T47D (cell line): ENCODE results near the gene FBH1.
"Not testable (repeated sequence)": the region's sequence is repeated elsewhere in the genome, so short reads cannot be mapped to it uniquely, and the experiment has no call there.

Experiments
- DNase-seq, 2 experiments: peaks; one replicate each; pipeline versions ENCODE4 v3.0.0 to v3.0.0-alpha.2; 2011 to 2012; ENCODE audit warnings: low read depth in 1 of 2, low spot score in 1 of 2
- JUND ChIP-seq: IDR thresholded peaks from 2 replicates; pipeline ENCODE4 v1.6.1; 2012; ENCODE audit warnings: low read depth
- in situ Hi-C: cut with HindIII; loops from 2 replicates; pipeline ENCODE4 v1.10.0; 2016; ENCODE audit warnings: low sequenced_read_pairs, low pct_unique_long_range_greater_than_20kb

The FBH1 gene

DNA sequence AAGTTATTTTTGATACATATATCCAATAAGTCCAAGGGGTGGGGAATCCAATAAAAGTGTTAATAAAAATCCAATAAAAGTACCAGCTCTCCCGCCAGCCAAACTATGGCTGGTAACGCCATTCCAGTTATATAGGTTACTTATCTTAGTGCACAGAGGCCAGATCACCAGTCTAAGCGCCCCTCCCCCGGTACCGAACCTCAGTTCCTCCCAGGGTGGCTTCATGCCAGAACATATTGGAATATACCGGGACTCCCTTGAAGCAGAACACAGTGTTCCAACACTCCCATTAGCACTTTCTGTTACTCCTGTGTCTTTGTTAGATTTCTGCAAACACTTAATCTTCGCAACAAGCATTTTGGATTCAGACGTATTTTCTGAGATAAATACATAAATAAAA lies 7.5 kb downstream of the FBH1 start:
- DNase-seq, result no peak
- in situ Hi-C loops, result no loop called here
- TF ChIP-seq JUND, result no peak

DNA sequence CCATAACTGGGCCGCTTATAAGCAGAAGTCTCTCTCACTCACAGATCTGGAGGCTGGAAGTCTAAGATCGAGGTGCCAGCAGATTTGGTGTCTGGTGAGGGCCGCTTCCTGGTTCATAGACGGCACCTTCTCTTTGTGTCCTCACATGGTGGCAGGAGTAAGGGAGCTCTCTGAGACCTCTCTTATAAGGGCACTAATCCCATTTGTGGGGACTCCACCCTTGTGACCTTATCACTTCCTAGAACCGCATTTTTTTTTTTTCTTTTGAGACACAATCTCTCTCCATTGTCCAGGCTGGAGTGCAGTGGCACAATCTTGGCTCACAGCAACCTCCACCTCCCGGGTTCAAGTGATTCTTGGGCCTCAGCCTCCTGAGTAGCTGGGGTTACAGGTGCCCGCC lies 8.1 kb downstream of the FBH1 start:
- TF ChIP-seq JUND, result no peak

DNA sequence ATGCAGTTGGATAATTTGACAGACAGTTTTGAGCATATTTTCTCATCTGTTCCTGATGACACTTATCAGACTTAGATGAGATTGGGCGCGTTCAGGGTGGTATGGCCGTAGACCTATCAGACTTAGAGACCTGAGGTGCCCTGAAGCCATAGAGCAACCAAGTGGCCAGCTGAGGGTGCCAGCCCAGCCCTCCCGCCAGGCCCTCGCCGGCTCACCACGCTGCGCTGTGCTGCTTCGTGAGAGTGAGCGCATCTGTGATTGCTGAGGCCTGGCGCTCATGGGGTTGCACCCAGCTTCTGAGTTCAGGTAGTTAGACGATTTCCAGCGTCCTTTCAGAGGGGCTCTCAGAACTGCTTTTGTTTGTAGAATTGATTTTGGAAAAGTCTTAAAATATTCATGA lies 10.2 kb downstream of the FBH1 start:
- in situ Hi-C loops, result no loop called here
- no peak for DNase-seq
- TF ChIP-seq JUND, result no peak

More for the DNA sequence above, 8.1 kb downstream of the FBH1 start:
- in situ Hi-C loops, result no loop called here
- DNase-seq, result no peak

DNA sequence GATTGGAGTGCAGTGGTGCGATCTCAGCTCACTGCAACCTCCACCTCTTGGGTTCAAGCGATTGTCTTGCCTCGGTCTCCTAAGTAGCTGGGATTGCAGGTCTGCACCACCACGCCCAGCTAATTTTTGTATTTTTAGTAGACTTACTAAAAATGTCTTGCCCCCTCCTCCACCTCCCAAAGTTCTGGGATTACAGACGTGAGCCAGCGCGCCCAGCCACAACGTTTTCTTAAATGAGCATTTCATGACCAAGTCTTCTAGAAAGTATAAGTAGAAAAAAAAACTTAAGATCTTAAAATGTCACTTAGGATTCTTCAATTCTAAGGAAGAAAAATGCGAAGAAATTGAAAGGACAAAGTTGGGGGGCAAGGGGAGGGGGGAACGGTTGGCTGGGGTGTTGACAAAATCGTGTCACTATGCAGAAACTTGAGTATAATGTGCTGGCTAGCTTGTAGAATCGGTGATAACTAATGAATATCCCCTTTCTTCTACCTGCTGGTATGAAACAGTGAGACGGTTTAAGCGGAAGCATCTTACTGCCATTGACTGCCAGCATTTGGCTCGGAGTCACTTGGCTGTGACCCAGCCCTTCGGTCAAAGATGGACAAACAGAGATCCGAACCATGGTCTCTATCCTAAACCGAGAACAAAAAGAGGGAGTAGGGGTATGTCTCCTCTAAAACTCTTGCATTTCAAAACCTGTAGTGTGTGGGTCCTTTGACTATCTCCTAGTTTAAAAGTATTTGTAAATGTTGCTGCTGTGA lies 12.7 kb downstream of the FBH1 start:
- no peak for DNase-seq
- in situ Hi-C loops, result no loop called here
- TF ChIP-seq JUND, result no peak

DNA sequence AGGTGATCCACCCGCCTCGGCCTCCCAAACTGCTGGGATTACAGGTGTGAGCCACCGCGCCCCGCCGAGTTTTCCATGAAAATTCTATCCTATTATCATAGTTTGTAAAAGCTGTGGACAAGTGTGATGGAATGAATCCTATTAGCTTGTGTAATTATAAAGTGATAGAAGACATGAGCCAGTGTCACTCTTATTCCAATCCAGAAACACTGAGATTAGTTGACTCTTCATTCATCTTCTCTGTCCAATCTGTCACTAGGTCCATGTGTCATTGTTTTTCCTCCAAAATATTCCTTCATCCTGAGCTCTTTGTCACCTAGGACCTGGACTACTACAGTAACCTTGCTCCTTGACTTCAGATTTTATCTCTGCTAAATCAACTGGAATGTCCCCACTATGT lies 13.5 kb downstream of the FBH1 start:
- TF ChIP-seq JUND, result no peak
- no peak for DNase-seq
- in situ Hi-C loops, result no loop called here

DNA sequence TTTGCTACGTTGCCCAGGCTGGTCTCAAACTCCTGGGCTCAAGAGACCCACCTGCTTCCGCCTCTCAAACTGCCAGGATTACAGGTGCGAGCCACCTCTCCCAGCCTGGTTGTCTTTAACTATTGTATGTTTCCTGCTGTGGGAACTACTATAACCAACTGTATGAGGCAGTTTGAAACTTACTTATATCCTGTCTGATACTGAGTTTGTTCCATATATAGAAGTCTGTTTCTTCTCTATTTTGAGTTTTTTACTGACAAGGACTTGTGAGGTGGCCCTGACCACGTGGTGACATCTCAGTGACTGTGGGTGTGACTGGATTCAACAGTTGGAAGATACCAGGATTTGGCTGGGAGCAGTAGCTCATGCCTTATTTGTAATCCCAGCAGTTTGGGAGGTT lies 14.2 kb downstream of the FBH1 start:
- no peak for DNase-seq
- in situ Hi-C loops, result no loop called here
- no peak for TF ChIP-seq JUND

GRCh38 chr10:5905854-5906507 lies 15.9 kb downstream of the FBH1 start:
- TF ChIP-seq JUND, result no peak
- in situ Hi-C loops, result no loop called here

DNA sequence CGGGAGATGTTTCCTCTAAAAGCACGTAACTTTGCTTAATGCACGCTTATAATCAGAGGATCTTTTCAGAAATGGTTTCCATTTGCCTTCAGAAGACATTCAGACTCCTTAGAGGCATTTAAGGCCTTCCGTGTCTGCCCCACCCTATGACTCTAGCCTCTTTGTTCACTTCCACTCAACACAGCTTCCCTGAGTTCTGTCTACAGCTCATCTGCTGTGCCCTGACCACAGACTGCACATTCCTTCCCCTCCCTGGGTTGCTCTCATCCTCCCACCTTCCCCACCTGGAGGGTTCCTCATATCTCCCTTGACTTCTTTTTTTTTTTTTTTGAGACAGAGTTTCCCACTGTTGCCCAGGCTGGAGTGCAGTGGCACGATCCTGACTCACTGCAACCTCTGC lies 16.6 kb downstream of the FBH1 start:
- in situ Hi-C loops, result no loop called here
- no peak for DNase-seq
- no peak for TF ChIP-seq JUND

More at GRCh38 chr10:5905854-5906507, 15.9 kb downstream of the FBH1 start:
- DNase-seq, result no peak

DNA sequence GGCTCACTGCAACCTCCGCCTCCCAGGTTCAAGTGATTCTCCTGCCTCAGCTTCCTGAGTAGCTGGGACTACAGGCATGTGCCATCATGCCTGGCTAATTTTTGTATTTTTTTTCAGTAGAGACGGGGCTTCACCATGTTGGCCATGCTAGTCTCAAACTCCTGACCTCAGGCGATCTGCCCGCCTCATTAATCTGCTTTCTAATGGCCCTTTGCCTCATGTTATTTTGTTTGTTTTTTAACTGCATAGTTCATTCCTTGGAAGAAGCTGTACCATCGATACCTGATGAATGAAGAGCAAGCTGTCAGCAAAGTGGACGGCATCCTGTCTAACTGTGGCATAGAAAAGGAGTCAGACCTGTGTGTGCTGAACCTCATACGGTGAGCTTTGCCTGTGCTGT lies 18.6 kb downstream of the FBH1 start:
- DNase-seq, in situ Hi-C loops: not testable (repeated sequence)

DNA sequence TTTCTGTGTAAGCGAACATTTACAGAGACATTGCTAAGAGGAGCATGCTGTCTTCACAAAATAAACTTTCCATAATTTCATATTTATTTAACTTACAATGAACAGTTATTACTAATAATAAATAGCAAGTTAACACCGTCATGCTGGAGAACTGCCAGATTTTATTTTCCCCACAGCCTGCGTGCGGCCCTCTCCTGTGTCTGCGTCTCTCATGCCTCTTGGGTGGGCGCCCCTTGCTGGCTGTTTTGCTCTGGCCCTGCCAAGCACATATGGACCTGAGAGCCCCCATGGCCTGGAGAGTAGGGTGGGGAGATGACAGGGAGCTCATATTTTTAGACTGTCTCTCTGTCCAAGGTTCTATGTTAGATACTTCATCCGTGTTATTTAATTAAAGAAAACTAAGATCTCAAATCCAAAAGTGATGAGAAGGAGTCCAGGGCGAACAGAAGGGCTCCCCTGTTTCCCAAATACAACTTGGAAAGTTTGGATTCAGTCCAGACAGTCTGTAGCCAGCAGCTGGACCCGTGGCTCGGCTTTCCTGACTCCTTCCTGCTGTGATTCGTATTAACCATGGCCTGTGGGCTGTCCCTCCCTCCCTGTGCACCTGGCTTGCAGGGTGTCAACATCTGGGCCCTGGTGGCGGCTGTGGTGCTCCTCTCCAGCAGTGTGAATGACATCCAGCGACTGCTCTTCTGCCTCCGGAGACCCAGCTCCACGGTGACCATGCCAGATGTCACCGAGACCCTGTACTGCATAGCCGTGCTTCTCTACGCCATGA lies 20.5 kb downstream of the FBH1 start:
- in situ Hi-C loops, result no loop called here
- DNase-seq, result no peak
- no peak for TF ChIP-seq JUND

GRCh38 chr10:5911670-5912069 lies 21.6 kb downstream of the FBH1 start:
- no peak for TF ChIP-seq JUND
- in situ Hi-C loops, result no loop called here
- DNase-seq, result no peak

DNA sequence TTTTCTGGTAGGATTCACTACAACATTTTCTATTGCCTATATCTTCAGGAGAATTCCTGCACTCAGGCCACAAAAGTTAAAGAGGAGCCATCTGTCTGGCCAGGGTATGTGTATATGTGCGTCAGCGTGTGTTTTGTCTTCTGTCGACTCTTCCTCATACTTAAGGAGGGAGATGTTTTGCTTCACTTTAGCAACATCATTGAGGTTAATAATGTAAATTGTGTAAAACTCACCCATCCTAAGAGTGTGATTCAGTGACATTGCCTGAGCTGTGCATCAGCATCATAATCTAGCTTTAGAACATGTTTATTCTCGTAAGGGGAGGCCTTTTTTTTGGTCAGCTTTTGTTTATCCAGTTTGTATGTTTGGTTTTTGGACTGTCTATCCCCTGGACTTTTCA lies 23.7 kb downstream of the FBH1 start:
- no peak for DNase-seq
- TF ChIP-seq JUND, result no peak
- in situ Hi-C loops, result no loop called here

DNA sequence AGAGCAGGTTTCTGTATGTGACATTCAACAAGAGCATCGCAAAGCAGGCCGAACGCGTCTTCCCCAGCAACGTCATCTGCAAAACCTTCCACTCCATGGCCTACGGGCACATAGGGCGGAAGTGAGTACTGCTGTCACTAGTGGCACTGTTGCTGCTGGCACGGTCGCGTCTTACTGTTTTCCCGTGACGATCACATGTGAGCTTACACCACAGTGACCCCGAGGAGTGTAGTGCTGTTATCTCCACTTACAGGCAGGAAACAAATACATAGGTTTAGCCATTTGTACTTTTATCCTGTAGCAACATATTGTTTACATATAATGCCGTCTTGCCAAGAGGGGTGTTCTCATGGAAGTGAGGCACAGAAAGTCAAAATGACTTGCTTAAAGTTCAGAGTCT lies 25.4 kb downstream of the FBH1 start:
- no peak for DNase-seq
- TF ChIP-seq JUND, result no peak
- in situ Hi-C loops, result no loop called here
